Measurements from ENCODE around the gene CPVL.

DNA sequence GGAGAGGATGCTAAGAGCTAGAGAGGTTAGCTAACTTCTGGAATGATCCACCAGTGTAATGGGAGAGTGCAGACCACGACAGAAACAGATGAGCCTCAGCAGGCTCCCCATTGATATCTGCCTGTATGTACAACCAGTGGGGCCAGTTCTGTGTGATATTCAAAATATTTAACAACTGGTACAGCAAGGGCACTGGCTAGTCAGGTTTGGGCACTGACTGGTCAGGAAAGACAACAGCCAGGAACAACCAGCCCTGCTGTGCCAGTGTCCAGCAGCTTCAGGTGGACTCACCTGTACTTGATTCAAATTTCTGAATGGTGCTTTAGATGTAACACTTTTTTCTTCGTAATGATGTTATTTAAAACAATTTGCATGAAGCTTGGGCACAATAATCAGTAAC, 182.3 kb downstream of the CPVL start:
- TF ChIP-seq RAD21 (conservative IDR thresholded peaks at IDR 0.05 in 1 of 2, IDR thresholded peaks at IDR 0.05 in 1 of 2), result no peak
- TF ChIP-seq CTCF (IDR thresholded peaks at IDR 0.05), result no peak
- TF ChIP-seq KDM1A (IDR thresholded peaks at IDR 0.05; ENCODE audit: low read depth), result no peak
- TF ChIP-seq SMC3 (IDR thresholded peaks at IDR 0.05), result no peak

Data from A549 (cell line).